ENCODE data around the gene MIA3. TPM values are rescaled to one million over a fixed set of nuclear protein-coding genes. Genes with fewer than 3 reads are reported as not detected.

Gene MIA3
- total and polyA plus RNA-seq, 2 donors (not counting 1 experiment from before 2014, with no cell fraction given): 34.3 to 68.0 TPM

DNA sequence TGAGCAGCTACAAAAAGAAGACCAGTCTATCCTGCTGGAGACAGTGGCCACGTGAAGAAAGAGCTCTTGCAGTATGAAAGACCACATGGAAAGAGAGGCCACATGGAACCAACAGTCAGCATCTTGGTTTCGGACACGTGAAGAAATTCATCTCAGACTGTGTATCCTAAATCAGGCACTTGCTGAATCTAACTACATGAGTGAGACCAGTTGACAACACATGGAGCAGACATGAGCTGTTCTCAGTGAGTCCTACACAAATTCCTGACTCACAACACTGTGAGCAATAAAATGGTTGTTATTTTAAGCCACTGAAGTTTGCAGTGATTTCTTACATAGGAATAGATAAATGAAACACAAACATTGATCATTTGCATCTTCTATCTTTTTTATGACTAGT, 25.7 kb upstream of the MIA3 start:
- Histone ChIP-seq H3K36me3 (ENCODE audit: control insufficient read depth, insufficient read depth, low read length) (peaks cover 2% of the 10 kb centered on the region), H3K27ac (ENCODE audit: insufficient read depth, low read length) (no peak overlapping the region), H2AFZ (ENCODE audit: low read length) (peak overlapping the region; percentile 12), H3K9ac (ENCODE audit: insufficient read depth, low read length) (no peak overlapping the region), H3K4me1 (ENCODE audit: control insufficient read depth, extremely low read depth, insufficient read depth, low read length) (peaks cover 6% of the 10 kb centered on the region), H3K79me2 (ENCODE audit: control insufficient read depth, insufficient read depth, low read length) (peaks cover 13% of the 10 kb centered on the region), H3K4me2 (ENCODE audit: extremely low read depth, insufficient read depth, low read length) (no peak overlapping the region), H3K4me3 (replicated peaks in 1 of 4; ENCODE audit: control extremely low read depth in 1 of 4, insufficient read depth in 1 of 4, low read depth in 3 of 4, low read length in 4 of 4) (no peak overlapping the region), H3K9me3 (ENCODE audit: control insufficient read depth, insufficient read depth, low read depth, low read length) (no peaks in the 10 kb centered on the region), H3K27me3 (ENCODE audit: control insufficient read depth, insufficient read depth, low read length) (no peaks in the 10 kb centered on the region), H4K20me1 (ENCODE audit: control insufficient read depth, extremely low read depth, insufficient read depth, low read length) (no peaks in the 10 kb centered on the region)
- TF ChIP-seq EZH2 (IDR thresholded peaks at IDR 0.05; ENCODE audit: low read length, missing control alignments): no peak
- TF ChIP-seq, protein P1, sequence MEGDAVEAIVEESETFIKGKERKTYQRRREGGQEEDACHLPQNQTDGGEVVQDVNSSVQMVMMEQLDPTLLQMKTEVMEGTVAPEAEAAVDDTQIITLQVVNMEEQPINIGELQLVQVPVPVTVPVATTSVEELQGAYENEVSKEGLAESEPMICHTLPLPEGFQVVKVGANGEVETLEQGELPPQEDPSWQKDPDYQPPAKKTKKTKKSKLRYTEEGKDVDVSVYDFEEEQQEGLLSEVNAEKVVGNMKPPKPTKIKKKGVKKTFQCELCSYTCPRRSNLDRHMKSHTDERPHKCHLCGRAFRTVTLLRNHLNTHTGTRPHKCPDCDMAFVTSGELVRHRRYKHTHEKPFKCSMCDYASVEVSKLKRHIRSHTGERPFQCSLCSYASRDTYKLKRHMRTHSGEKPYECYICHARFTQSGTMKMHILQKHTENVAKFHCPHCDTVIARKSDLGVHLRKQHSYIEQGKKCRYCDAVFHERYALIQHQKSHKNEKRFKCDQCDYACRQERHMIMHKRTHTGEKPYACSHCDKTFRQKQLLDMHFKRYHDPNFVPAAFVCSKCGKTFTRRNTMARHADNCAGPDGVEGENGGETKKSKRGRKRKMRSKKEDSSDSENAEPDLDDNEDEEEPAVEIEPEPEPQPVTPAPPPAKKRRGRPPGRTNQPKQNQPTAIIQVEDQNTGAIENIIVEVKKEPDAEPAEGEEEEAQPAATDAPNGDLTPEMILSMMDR (conservative IDR thresholded peaks at IDR 0.05 in 1 of 2, IDR thresholded peaks at IDR 0.05 in 1 of 2; ENCODE audit: low read depth in 1 of 2, low read length in 2 of 2): no peak
- DNase-seq (ENCODE audit: low read depth in 2 of 2): peak in 1 of 2 donors; percentile 7

DNA sequence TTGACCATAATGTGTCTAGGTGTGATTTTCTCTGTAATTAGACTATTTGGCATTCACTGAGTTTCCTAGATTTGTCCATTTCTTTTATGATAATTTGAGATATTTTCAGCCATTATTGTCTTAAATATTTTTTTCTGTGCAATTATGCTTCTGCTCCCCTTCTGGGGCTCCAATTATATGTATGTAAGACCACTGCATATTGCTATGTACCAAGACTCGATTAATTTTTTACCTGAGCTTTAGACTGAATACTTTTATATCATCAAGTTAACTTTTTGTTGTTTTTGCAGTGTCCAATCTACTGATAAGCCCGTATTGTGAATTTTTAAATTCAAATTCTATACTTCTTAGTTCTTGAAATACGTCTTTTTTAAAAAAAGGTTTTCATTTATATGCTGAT, 23.1 kb upstream of the MIA3 start:
- Histone ChIP-seq H3K4me1 (ENCODE audit: control insufficient read depth, extremely low read depth, insufficient read depth, low read length) (peaks cover 2% of the 10 kb centered on the region), H3K4me2 (ENCODE audit: extremely low read depth, insufficient read depth, low read length) (no peak overlapping the region), H4K20me1 (ENCODE audit: control insufficient read depth, extremely low read depth, insufficient read depth, low read length) (no peaks in the 10 kb centered on the region), H3K9me3 (ENCODE audit: control insufficient read depth, insufficient read depth, low read depth, low read length) (no peaks in the 10 kb centered on the region), H3K36me3 (ENCODE audit: control insufficient read depth, insufficient read depth, low read length) (no peaks in the 10 kb centered on the region), H3K4me3 (replicated peaks in 1 of 4; ENCODE audit: control extremely low read depth in 1 of 4, insufficient read depth in 1 of 4, low read depth in 3 of 4, low read length in 4 of 4) (no peak overlapping the region), H3K27me3 (ENCODE audit: control insufficient read depth, insufficient read depth, low read length) (no peaks in the 10 kb centered on the region), H3K27ac (ENCODE audit: insufficient read depth, low read length) (no peak overlapping the region), H3K79me2 (ENCODE audit: control insufficient read depth, insufficient read depth, low read length) (no peaks in the 10 kb centered on the region), H3K9ac (ENCODE audit: insufficient read depth, low read length) (no peak overlapping the region), H2AFZ (ENCODE audit: low read length) (no peak overlapping the region)
- DNase-seq (ENCODE audit: low read depth in 2 of 2): no peak
- TF ChIP-seq, protein P1 (conservative IDR thresholded peaks at IDR 0.05 in 1 of 2, IDR thresholded peaks at IDR 0.05 in 1 of 2; ENCODE audit: low read depth in 1 of 2, low read length in 2 of 2): no peak
- TF ChIP-seq EZH2 (IDR thresholded peaks at IDR 0.05; ENCODE audit: low read length, missing control alignments): no peak

DNA sequence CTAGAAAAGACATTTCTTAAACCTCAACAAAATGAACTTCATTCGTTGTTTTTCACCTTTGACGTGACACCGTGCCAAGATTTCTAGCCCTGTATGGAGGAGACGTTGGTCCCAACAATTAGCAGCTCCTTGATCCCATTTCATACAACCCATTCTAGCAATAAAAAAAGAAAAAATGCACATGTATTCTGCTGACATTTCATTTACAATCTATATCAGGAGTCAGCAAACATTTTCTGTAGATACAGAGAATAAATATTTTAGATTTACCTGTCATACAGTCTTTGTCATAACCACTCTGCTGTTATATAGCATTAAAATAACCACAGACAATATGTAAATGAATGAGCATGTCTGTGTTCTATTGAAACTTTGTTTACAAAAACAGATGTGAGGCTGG, 21.2 kb upstream of the MIA3 start:
- no peaks in the 10 kb centered on the region for H3K9me3 ChIP-seq (ENCODE audit: control insufficient read depth, insufficient read depth, low read depth, low read length)
- no peaks in the 10 kb centered on the region for H3K79me2 ChIP-seq (ENCODE audit: control insufficient read depth, insufficient read depth, low read length)
- H3K36me3 ChIP-seq (ENCODE audit: control insufficient read depth, insufficient read depth, low read length): no peaks in the 10 kb centered on the region
- no peaks in the 10 kb centered on the region for H4K20me1 ChIP-seq (ENCODE audit: control insufficient read depth, extremely low read depth, insufficient read depth, low read length)
- DNase-seq (ENCODE audit: low read depth in 2 of 2): no peak
- no peaks in the 10 kb centered on the region for H3K27me3 ChIP-seq (ENCODE audit: control insufficient read depth, insufficient read depth, low read length)
- no peaks in the 10 kb centered on the region for H3K4me1 ChIP-seq (ENCODE audit: control insufficient read depth, extremely low read depth, insufficient read depth, low read length)
- H3K4me3 ChIP-seq (replicated peaks in 1 of 4; ENCODE audit: control extremely low read depth in 1 of 4, insufficient read depth in 1 of 4, low read depth in 3 of 4, low read length in 4 of 4): no peak overlapping the region
- H2AFZ ChIP-seq (ENCODE audit: low read length): no peak overlapping the region
- TF ChIP-seq, protein P1 (conservative IDR thresholded peaks at IDR 0.05 in 1 of 2, IDR thresholded peaks at IDR 0.05 in 1 of 2; ENCODE audit: low read depth in 1 of 2, low read length in 2 of 2): no peak
- no peak for TF ChIP-seq EZH2 (IDR thresholded peaks at IDR 0.05; ENCODE audit: low read length, missing control alignments)
- no peak overlapping the region for H3K27ac ChIP-seq (ENCODE audit: insufficient read depth, low read length)
- H3K4me2 ChIP-seq (ENCODE audit: extremely low read depth, insufficient read depth, low read length): no peak overlapping the region
- H3K9ac ChIP-seq (ENCODE audit: insufficient read depth, low read length): no peak overlapping the region

Measured in fibroblast of lung (primary cell).